Stromal cell of bone marrow (primary cell): ENCODE measurements around the gene OR1N2.
"Not testable (repeated sequence)": the region's sequence is repeated elsewhere in the genome, so short reads cannot be mapped to it uniquely, and the experiment has no call there.

Experiments used
- DNase-seq: peaks from one replicate; pipeline ENCODE4 v3.0.0-alpha.2; 2012; ENCODE audit warnings: low read depth

The OR1N2 gene, protein sequence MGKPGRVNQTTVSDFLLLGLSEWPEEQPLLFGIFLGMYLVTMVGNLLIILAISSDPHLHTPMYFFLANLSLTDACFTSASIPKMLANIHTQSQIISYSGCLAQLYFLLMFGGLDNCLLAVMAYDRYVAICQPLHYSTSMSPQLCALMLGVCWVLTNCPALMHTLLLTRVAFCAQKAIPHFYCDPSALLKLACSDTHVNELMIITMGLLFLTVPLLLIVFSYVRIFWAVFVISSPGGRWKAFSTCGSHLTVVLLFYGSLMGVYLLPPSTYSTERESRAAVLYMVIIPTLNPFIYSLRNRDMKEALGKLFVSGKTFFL

GRCh38 chr9:122552812-122553211, at the start of gene OR1N2:
Gene OR1N2, plus strand, starts transcription at chr9:122553112. Its CDS starts 100 bp downstream, at chr9:122553212.
- DNase-seq, result no peak

DNA sequence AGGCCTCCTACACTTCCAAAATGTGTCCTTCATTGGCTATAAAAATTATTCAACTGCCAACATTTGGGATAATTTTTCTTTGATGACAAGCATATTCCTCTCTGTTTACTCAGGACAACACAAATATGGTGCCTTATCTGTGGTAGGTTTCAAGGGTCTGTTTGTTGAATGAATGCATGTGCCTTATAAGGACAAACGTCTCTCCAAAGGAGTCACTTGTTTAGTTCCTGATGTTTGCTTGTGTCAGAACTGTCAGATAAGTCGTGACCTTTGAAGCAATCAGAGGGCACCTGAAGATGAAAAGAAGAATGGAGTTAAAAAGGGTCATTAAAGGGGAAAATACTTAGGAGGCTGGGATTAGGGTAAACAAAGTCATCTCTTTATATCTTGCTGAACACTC, 45.9 kb upstream of the OR1N2 start:
- no peak for DNase-seq

GRCh38 chr9:122510502-122510901, 42.4 kb upstream of the OR1N2 start, which contains the start of gene OR1J2:
Gene OR1J2, plus strand, starts transcription at chr9:122510802. Its CDS starts 0 bp downstream, at chr9:122510802.
- no peak for DNase-seq

GRCh38 chr9:122518226-122518625, 34.7 kb upstream of the OR1N2 start:
- DNase-seq, result no peak

- no peak for DNase-seq
Observed at GRCh38 chr9:122518841-122519240, 34.1 kb upstream of the OR1N2 start, which contains the start of gene OR1J4. Gene OR1J4, plus strand, starts transcription at chr9:122519141. Its CDS starts 0 bp downstream, at chr9:122519141.

- no peak for DNase-seq
Observed at GRCh38 chr9:122519376-122519775, 33.5 kb upstream of the OR1N2 start.

DNA sequence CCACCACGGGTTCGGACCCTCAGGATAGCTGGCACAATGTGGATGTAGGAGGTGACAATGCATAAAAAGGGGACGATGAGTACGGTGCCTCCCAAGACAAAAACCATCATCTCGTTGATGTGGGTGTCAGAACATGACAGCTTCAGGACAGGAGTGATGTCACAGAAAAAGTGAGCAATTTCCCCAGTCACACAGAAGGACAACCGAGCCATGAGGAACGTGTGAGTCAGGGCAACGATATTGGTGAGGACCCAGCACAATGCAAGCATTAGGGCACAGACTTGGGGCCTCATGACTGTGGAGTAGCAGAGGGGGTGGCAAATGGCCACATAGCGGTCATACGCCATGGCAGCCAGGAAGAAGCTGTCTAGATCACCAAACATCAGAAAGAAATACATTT, 26.3 kb upstream of the OR1N2 start:
- no peak for DNase-seq

DNA sequence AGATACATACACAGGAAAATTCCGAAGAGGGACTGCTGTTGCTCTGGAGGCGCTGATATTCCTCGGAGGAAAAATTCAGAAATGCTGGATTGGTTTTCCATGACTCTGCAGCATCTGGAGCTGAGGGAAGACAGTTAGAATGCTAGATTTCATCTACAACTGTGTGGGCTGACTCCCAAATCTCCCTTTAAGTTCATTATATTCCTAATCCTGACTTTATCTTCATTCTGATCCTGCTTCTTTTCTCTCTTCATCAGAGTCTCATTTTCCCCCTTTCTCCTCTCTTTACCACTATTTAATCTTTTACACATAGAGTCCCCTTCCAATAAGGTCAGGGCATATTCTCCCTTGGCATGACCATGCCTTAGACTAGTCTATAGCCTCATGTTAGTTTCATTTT, 25.7 kb upstream of the OR1N2 start, which contains the start of gene OR1N1:
Gene OR1N1, minus strand, starts transcription at position 101 of the 400 bp plus-strand sequence. Its CDS starts 0 bp downstream, at position 101.
- DNase-seq, result no peak

DNA sequence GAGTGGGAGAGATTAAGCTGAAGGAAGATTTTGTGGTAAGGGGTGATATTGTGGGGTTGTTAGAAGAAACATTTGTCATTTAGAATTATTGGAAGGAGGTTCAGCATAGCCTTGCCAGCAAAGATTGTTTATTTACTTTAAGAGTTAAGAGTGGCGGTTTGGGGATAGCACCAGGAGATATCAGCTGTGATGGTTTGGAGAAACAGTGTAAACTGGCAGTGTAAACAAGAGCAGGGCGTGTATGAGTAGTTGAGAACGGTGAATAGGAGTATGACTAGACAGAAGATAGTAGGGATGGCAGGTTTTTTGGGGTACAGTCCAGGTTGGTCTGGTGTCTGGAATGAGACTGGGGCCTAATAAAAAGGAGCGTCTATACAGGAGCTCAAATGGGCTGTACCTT, 21.8 kb upstream of the OR1N2 start:
- DNase-seq, result not testable (repeated sequence)

GRCh38 chr9:122536134-122536533, 16.8 kb upstream of the OR1N2 start:
- no peak for DNase-seq

DNA sequence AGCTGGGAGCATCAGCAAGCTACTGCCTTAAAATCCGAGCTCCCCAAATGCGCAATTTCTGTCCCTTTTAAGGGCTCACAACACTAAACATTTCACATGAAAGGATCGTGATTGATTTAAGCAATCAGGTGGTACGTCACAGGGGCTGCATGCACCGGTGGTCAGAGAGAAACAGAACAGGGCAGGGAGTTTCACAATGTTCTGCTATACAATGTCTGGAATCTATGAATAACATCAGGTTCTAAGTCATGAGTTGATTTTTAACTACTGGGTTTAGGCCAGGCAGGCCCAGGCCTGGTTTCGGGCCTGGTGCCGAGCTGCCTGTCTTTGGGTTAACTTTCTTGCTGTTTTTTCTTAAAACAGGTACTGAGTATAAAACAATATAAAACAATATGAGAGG, 15.8 kb upstream of the OR1N2 start:
- not testable (repeated sequence) for DNase-seq

DNA sequence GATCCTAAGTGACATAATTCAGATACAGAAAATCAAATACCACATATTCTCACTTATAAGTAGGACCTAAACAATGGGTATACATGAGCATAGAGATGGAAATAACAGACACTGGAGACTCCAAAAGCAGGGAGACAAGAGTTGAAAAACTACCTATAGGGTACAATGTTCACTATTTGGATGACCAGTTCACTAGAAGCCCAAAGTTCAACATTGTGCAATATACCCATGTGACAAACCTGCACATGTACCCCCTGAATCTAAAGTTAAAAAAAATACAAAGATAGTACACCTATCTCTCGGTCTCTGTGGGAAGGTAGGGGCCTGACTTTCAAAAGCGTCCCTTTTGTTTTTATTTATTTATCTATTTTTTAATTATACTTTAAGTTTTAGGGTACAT, 14.2 kb upstream of the OR1N2 start:
- DNase-seq, result no peak

GRCh38 chr9:122546196-122546595, 6.7 kb upstream of the OR1N2 start:
- no peak for DNase-seq

- DNase-seq, result no peak
Observed at GRCh38 chr9:122551371-122551770, 1.5 kb upstream of the OR1N2 start.

DNA sequence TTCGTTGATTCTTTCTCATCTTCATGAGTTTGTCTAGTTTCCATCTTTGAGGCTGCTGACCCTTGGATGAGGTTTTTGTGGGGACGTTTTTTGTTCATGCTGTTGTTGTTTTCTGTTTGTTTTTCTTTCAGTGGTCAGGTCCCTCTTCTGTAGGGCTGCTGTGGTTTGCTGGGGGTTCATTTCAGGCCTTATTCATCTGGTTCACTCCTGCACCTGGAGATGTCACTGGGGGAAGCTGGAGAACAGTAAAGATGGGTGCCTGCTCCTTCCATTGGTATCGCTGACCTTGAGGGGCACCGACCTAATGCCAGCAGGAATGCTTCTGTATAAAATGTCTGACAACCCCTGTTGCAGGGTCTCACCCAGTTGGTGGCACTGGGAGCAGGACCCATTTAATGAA, 8.5 kb downstream of the OR1N2 start:
- no peak for DNase-seq

GRCh38 chr9:122562134-122562760, 9.3 kb downstream of the OR1N2 start:
- DNase-seq, result no peak

- no peak for DNase-seq
Observed at GRCh38 chr9:122567901-122568300, 15.0 kb downstream of the OR1N2 start.

GRCh38 chr9:122572456-122572855, 19.5 kb downstream of the OR1N2 start:
- DNase-seq, result peak; percentile 8

GRCh38 chr9:122579874-122580273, 27.0 kb downstream of the OR1N2 start:
- DNase-seq, result no peak

- peak; percentile 3 for DNase-seq
Observed at GRCh38 chr9:122580360-122580759, 27.4 kb downstream of the OR1N2 start.

DNA sequence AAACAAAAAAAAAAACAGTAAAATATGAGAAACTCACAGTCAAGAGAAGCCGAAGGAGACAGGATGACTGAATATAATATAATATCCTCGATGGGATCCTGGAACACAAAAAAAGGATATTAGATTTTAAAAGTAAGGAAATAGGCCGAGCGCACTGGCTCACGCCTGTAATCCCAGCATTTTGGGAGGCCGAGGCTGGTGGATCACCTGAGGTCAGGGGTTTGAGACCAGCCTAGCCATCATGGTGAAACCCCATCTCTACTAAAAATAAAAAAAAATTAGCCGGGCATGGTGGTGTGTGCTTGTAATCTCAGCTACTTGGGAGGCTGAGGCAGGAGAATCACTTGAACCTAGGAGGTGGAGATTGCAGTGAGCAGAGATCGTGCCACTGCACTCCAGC, 30.4 kb downstream of the OR1N2 start, which contains the start of gene OR1L8:
Gene OR1L8, minus strand, starts transcription at position 101 of the 400 bp plus-strand sequence. CDS start 14,907 bp downstream, outside the sequence.
- DNase-seq, result not testable (repeated sequence)
